Left lung (tissue), 10 donors: ENCODE data around the gene SNED1. TPM values are rescaled to one million over a fixed set of nuclear protein-coding genes. Genes with fewer than 3 reads are reported as not detected.

Experiments used
- ATAC-seq: fragments of 200-7000 bp; cut with Tn5 transposase; one replicate; pipeline ENCODE4 v1.9.1; 2020; ENCODE audit warnings: moderate library complexity
- DNase-seq, 4 donors: peaks; one replicate each; pipeline ENCODE4 v3.0.0-alpha.2; 2013 to 2020
- H3K27ac ChIP-seq, 2 donors: fragments of 200-600 bp; sonication (generic) in 1 of 2; one replicate each; pipeline versions ENCODE4 v1.5.0 to v1.8.0; 2020 to 2021
- H3K27me3 ChIP-seq, 2 donors: fragments of 200-600 bp; sonication (generic) in 1 of 2; one replicate each; pipeline versions ENCODE4 v1.5.0 to v1.8.0; 2020 to 2021
- H3K36me3 ChIP-seq, 2 donors: fragments of 200-600 bp; sonication (generic) in 1 of 2; one replicate each; pipeline versions ENCODE4 v1.5.0 to v1.8.0; 2020 to 2021
- H3K4me1 ChIP-seq, 2 donors: fragments of 200-600 bp; one replicate each; pipeline ENCODE4 v1.8.0; 2021
- H3K4me3 ChIP-seq, 2 donors: fragments of 200-600 bp; sonication (generic) in 1 of 2; one replicate each; pipeline versions ENCODE4 v1.5.0 to v1.8.0; 2020 to 2021; ENCODE audit warnings: mild to moderate bottlenecking in 1 of 2
- H3K9me3 ChIP-seq, 2 donors: fragments of 200-600 bp; sonication (generic) in 1 of 2; one replicate each; pipeline versions ENCODE4 v1.5.0 to v1.8.0; 2020 to 2021
- intact Hi-C, 2 donors: fragments of 100-400 bp; cut with DNase I; formaldehyde crosslinking; loops; one replicate each; pipeline versions ENCODE4 v1.11.2 to v1.14.2; 2022
- polyA plus RNA-seq, 6 donors: library from polyadenylated mRNA; unstranded; fragments of 120-200 nt; gene quantifications; one replicate each; pipeline ENCODE4 v1.2.1, GENCODE V29; 2013; ENCODE audit not compliant: insufficient read length in 6 of 6
- total RNA-seq, 2 donors: library from RNA; stranded (reverse); fragmentation: NEBNext Ultra II Directional; extraction: Animal tissue kit (Norgen Biotek cat#: 25700); gene quantifications; one replicate each; pipeline ENCODE4 v1.2.1, GENCODE V29; 2021
- TF ChIP-seq, protein P1 (sequence below), 2 donors: fragments of 200-600 bp; sonication (generic) in 1 of 2; IDR thresholded peaks; one replicate each; pipeline versions ENCODE4 v1.5.0 to v1.8.0; 2021; ENCODE audit warnings: antibody characterized with exemption in 2 of 2
- donor health status: DM: no; HTN: yes; CAD: no.
- donor health status: DM: no; HTN: no; CAD: no.

The SNED1 gene
- total and polyA plus RNA-seq, 8 donors, result 36.4 to 81.0 (median 54.7) TPM

DNA sequence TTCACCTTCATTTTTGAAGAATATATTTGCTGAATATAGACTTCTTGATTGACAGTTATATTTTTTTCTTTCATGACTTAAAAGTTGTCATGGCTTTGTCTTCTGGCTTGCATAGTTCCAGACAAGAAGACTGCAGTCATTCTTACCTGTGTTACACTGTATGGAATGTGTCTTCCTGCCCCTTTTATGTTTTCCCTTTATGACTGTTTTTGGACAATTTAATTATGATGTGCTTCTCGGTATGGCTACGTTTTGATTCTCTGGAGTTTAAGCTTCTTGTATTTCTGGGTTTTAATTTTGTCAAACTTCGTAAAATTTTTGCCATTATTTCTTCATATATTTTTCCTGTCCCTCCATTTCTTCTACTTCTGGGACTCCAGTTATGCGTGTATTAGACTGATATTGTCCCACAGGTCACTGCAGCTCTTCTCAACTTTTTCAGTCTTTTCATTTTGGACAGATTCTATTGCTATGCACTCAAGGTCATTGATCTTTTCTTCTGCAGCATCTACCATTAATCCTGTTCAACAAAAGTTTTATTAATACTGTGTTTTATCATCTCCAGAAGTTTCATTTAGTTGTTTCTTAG lies 86.5 kb downstream of the SNED1 start:
- DNase-seq (no peak), ATAC-seq (no peak)
- Histone ChIP-seq H3K36me3 (peaks cover 0 to 48% of the 10 kb centered on the region in 2 donors), H3K4me1 (peaks cover 0 to 6% of the 10 kb centered on the region in 2 donors), H3K27ac (no peak overlapping the region), H3K9me3 (no peaks in the 10 kb centered on the region), H3K27me3 (no peaks in the 10 kb centered on the region), H3K4me3 (no peak overlapping the region)
- TF ChIP-seq, protein P1, sequence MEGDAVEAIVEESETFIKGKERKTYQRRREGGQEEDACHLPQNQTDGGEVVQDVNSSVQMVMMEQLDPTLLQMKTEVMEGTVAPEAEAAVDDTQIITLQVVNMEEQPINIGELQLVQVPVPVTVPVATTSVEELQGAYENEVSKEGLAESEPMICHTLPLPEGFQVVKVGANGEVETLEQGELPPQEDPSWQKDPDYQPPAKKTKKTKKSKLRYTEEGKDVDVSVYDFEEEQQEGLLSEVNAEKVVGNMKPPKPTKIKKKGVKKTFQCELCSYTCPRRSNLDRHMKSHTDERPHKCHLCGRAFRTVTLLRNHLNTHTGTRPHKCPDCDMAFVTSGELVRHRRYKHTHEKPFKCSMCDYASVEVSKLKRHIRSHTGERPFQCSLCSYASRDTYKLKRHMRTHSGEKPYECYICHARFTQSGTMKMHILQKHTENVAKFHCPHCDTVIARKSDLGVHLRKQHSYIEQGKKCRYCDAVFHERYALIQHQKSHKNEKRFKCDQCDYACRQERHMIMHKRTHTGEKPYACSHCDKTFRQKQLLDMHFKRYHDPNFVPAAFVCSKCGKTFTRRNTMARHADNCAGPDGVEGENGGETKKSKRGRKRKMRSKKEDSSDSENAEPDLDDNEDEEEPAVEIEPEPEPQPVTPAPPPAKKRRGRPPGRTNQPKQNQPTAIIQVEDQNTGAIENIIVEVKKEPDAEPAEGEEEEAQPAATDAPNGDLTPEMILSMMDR (IDR thresholded peaks at IDR 0.05), result no peak
- intact Hi-C loops, result no loop called here

GRCh38 chr2:241087420-241088268 lies 89.2 kb downstream of the SNED1 start:
- ATAC-seq (no peak), DNase-seq (no peak)
- intact Hi-C loops, result no loop called here
- peaks cover 0 to 69% of the 10 kb centered on the region in 2 donors for H3K36me3 ChIP-seq
- H3K27ac ChIP-seq, result no peak overlapping the region
- H3K27me3 ChIP-seq, result no peaks in the 10 kb centered on the region
- no peaks in the 10 kb centered on the region for H3K9me3 ChIP-seq
- no peak overlapping the region for H3K4me3 ChIP-seq
- TF ChIP-seq, protein P1 (IDR thresholded peaks at IDR 0.05), result no peak
- H3K4me1 ChIP-seq, result no peaks in the 10 kb centered on the region

GRCh38 chr2:241088376-241088775 lies 90.0 kb downstream of the SNED1 start:
- ATAC-seq (no peak), DNase-seq (no peak)
- H3K27ac ChIP-seq, result peak overlapping the region in 1 of 2 donors; percentile 53
- no peaks in the 10 kb centered on the region for H3K27me3 ChIP-seq
- TF ChIP-seq, protein P1 (IDR thresholded peaks at IDR 0.05), result no peak
- H3K36me3 ChIP-seq, result peaks cover 0 to 76% of the 10 kb centered on the region in 2 donors
- intact Hi-C loops, result no loop called here
- no peaks in the 10 kb centered on the region for H3K9me3 ChIP-seq
- H3K4me1 ChIP-seq, result peaks cover 0 to 4% of the 10 kb centered on the region in 2 donors
- no peak overlapping the region for H3K4me3 ChIP-seq

- ATAC-seq, result no peak
- H3K4me1 ChIP-seq, result peaks cover 0 to 4% of the 10 kb centered on the region in 2 donors
- peaks cover 0 to 83% of the 10 kb centered on the region in 2 donors for H3K36me3 ChIP-seq
- no peaks in the 10 kb centered on the region for H3K9me3 ChIP-seq
- TF ChIP-seq, protein P1 (IDR thresholded peaks at IDR 0.05), result no peak
- peak overlapping the region in 1 of 2 donors; percentile 53 for H3K27ac ChIP-seq
- H3K4me3 ChIP-seq, result no peak overlapping the region
- H3K27me3 ChIP-seq, result no peaks in the 10 kb centered on the region
- DNase-seq, result no peak
- intact Hi-C loops, result no loop called here
Observed at GRCh38 chr2:241088791-241089732, 90.6 kb downstream of the SNED1 start.
